Measurements from ENCODE around the gene CUX1.
A peak's percentile ranks its signal among the peaks of the same experiment; 100 is the strongest.

CUX1 gene

DNA sequence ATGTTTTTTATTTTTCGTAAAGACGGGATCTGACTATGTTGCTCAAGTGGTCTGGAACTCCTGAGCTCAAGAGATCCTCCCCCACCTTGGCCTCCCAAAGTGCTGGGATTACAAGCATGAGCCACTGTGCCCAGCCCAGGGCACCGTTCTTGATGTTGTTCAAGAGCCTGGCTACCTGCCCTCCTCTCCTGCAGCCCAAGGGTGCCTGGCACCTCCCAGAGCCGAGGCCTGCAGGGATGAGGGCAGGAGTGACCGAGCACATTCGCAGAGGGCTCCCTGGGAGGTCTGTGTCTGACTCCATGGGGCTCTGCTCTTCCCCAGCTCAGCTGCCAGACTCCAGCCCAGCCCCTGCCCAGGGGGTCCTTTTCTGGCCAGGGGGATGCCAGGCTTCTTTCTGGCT lies 484.6 kb downstream of the CUX1 start:
- DNase-seq = no peak

DNA sequence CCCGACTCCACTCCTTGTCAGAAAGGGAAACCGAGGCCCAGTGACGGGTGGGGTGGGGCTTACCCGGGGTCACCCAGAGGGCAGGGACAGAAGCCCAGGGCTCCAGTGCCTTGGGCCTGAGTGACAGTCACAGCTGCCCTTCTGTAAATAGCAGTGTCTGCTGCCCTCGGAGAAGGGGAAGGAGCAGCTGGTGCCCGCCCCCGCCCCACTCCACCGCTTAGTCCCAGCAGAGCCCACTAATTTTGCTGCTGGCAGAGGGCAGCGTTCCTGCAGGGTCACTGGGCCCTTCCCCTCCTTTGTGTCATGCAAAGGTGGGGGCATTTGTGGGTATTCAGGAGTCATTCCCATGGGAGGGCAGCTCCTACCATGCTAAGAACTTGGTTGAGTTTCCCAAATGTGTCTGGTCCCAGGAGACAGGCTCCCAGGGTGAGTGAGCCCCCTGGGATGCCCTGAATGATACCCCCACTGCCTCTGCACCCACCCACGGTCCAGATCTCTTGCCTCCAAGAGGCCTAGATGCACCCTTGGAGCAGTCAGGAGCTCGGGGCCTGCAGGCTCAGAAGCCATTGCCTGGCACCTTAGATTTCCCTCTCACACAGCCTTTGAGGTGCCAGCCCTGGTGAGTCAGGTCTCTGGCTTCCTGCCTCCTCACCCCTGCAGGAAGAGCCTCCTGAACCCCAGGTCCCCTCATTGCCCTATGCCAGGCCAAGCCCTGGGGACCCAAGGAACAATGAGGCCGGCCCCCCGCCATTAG lies 486.4 kb downstream of the CUX1 start:
- DNase-seq = peak; percentile 82

GRCh38 chr7:102304668-102305067 lies 487.2 kb downstream of the CUX1 start:
- DNase-seq = no peak

- peak; percentile 85 for DNase-seq
Observed at GRCh38 chr7:102305414-102306268, 488.2 kb downstream of the CUX1 start.

DNA sequence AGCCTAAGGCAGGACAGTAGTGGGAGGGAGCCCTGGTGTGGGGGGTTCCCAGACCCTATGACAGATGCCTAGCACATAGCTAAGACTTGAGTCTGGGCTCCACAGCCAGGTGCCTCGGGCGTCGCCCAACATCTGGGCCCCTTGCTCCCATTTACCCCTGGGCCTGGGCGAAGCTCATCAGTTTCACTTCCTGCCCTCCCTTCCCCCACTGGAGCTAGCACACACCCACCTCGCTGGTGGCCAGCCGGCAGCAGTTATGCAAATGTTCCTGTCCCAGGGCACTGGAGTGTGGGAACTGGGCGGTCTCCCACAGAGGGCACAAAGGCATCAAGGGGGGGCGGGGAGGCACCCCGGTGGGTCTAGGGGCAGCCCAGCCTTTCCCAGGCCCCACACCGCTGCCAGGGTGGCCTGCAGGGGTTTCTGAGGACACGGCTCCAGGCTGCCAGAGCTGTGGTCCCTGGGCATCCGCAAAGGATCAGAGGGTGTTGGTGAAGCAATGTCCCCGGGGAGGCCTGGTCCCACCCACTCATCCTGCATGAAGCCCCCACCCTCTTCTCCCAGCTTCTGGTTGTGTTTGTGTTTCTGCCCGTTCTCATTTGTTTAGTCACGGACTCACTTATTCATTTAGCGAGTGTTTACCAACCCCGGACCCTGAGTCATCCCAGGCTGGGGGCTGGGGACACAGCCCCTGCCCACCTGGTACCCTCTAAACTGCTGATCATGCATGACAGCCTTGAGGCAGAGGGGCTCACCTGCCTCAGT lies 489.7 kb downstream of the CUX1 start:
- peak; percentile 99 for DNase-seq

DNA sequence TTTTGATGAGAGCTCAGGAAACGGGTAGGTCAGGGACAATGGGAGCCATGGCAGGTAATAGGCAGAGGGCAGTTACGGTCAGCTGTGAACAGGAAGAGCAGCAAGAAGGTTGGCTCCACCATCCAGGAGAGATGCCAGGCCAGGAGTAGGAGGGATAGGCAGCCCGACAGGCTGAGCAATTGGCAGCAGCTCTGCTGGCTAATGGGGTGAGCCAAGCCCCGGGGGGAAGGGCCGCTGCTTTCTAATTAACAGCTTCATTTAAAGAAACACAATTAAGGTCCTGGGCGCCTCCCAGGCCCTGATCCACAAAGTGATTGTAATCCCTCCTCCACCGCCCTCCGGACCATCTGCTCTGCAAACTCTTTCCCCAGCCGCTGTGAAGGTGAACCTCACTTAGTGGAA lies 493.0 kb downstream of the CUX1 start:
- DNase-seq = no peak

DNA sequence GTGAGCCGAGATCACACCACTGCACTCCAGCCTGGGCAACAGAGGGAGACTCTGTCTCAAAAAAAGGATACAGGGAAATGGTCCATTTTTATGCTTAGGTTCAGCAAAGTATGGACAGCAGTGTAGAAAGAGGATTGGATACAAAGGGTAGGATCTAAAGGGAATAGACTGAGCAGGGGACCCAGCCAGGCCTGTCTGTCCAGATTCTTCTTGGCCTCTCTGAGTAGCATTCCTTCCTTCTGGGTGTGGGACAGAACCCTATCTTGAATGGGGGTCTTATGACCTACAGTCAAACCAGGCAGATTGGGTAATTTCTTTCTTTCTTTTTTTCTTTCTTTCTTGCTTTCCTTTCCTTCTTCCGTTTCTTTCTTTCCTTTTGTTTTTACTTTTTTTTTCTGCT lies 494.9 kb downstream of the CUX1 start:
- DNase-seq = no peak

- DNase-seq = no peak
Observed at GRCh38 chr7:102313997-102314780, 496.8 kb downstream of the CUX1 start.

DNA sequence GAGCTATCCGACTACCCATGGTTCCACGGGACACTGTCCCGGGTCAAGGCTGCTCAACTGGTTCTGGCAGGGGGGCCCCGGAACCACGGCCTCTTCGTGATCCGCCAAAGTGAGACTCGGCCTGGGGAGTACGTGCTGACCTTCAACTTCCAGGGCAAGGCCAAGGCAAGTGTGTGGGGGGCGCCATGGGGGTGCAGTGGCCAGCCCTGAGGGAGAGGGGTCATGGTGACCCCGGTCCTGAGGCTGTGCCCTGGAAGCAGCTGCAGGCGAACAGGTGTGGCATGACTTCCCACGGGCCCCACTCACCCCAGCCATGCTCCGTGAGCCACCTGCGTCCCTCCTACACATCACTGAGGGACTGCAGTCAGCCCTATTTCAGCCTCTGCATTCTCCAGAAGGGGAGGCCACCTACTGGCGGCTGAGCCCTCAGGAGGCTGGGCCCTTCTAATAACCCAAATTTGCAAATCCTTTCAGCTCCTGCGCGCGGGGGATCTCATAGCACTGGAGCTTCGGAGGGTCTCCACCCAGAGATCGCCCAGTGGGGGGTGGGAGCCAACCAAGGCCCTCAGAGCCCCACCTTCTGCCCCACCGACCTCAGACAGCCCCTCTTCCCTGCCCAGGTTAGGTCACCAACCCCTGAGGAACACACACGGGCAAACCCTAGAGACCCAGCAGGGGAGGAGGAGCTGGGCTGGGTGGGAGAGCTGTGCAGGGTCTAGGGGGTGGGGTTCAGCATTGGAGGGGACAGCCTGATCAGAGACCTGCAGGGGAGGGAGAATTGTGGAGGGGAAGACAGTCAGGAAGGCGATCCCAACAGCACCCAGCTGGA lies 500.0 kb downstream of the CUX1 start:
- DNase-seq = peak; percentile 29

DNA sequence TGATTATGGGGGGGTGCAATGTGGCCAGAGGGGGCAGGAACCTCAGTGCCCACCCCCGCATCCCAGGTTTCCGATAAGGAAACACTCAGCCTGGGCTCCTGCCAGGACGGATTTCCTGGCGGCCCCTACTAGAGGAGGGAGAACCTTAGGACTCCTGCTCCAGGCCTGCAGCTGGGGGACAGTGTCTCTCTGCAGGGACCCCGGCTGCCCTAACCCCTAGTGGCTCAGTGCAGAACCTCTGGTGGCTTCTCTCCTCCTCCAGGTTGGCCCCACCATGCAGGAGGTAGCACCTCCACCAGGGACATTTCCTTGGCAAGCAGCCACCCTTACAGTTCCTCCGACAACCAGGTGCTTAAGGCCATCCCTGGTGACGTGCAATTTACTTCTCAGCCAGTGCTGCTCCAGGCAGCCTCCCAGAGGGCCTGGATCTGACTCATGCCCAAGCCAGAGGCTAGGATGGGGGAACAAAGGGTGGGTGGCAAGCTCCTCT lies 501.1 kb downstream of the CUX1 start:
- DNase-seq = peak; percentile 90

DNA sequence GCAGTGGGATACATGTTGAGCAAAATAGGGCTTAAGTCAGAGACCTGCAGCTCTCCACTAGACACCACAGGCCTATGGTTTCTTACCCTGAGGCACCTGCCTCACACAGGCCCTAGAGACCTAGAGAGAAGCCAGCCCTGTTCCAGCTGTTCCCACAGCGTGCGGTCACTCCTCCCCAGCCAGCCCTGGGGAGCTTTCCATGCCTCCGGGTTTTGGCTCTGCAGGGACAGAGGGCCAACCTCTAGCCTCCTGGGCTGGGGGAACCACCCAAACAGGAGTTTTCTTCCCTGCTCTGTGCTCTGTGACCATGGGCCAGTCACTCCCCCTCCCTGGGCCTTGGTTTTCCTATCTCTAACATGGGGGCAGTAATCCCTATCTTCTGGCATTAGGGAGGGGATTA lies 502.2 kb downstream of the CUX1 start:
- DNase-seq = no peak

- no peak for DNase-seq
Observed at GRCh38 chr7:102320181-102320580, 502.8 kb downstream of the CUX1 start.

DNA sequence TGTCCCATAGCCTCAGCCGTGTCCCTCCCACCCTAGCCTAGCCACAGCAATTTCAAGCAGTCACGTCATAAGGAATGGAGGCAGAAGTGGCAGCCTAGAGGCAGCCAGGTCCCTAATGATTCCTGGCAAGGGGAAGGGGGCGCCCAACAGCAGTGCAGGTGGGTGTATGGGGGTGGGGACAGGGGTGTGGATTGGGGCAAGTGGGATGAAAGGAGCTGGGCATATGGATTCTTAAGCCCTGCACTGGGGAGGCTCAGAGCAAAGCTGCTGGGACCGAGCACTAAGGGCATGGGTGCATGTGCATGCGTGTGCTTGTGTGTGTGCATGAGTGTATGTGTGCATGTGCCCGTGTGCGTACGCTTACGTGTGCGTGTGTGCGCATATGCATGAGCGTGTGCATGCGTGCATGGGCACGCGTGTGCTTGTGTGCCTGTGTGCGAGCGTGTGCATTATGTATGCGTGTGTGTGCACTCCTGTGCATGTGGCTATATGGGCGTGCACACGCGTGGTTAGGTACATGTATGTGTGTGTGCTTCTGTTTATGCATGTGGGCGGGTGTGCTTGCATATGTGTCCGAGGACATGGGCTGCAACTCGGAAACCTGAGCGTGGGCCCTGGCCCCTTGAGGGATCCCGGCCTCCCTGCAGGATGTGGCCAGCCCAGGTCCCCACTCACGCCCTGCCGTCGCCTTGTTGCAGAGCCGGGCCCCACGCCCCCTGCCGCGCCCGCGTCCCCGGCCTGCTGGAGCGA lies 503.4 kb downstream of the CUX1 start:
- no peak for DNase-seq

- DNase-seq = no peak
Observed at GRCh38 chr7:102321351-102322201, 504.1 kb downstream of the CUX1 start.

- no peak for DNase-seq
Observed at GRCh38 chr7:102322202-102322715, 504.8 kb downstream of the CUX1 start.

GRCh38 chr7:102323914-102324195 lies 506.4 kb downstream of the CUX1 start:
- peak; percentile 1 for DNase-seq

DNA sequence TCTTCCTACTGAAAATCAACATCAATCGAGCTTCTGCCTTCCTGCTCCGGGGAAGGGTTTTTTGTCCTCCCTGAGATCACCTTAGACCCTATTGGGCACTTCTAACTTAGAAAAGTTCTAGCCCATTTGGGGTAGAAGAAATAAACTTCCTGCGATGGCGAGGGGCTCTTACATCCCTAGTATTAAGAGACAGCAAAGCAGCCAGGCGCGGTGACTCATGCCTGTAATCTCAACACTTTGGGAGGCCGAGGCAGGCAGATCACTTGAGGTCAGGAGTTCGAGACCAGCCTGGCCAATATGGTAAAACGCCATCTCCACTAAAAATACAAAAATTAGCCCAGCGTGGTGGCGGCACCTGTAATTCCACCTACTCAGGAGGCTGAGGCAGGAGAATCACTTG lies 507.7 kb downstream of the CUX1 start:
- DNase-seq = peak; percentile 0

- DNase-seq = peak; percentile 36
Observed at GRCh38 chr7:102326157-102326889, 508.9 kb downstream of the CUX1 start.

DNA sequence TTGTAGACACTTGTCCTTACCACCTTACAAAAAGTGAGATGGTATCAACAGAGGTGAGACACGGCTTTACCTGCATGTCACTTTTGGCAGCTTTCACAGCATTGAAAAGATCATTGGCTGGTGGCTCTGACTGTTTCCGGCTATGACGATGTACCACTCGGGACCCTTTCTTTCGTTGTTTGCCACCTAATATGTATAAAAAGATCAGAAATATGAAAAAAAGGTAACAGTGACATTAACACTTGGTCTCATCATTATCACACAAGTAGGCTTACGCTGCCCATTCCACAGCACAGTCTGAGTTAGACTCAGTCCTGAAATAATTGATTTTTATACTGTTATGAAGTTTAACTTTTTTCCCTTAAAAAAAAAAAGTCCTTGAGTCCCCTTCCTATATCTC lies 509.8 kb downstream of the CUX1 start:
- DNase-seq = peak; percentile 1

Data from RPMI8226 (cell line).